IPS-18c (cell line): Measurements from ENCODE around the gene MYO19.
"Not testable (repeated sequence)": the region's sequence is repeated elsewhere in the genome, so short reads cannot be mapped to it uniquely, and the experiment has no call there.

Experiments
- H3K4me3 ChIP-seq: 2 replicates; pipeline ENCODE4 v1.7.0; 2013; ENCODE audit warnings: low read depth, mild to moderate bottlenecking, low read length, moderate library complexity; ENCODE audit not compliant: insufficient read depth
- H3K9me3 ChIP-seq: one replicate; pipeline ENCODE4 v1.6.1; 2013; ENCODE audit warnings: mild to moderate bottlenecking, low read length, moderate library complexity; ENCODE audit not compliant: control insufficient read depth, insufficient read depth

Gene MYO19

DNA sequence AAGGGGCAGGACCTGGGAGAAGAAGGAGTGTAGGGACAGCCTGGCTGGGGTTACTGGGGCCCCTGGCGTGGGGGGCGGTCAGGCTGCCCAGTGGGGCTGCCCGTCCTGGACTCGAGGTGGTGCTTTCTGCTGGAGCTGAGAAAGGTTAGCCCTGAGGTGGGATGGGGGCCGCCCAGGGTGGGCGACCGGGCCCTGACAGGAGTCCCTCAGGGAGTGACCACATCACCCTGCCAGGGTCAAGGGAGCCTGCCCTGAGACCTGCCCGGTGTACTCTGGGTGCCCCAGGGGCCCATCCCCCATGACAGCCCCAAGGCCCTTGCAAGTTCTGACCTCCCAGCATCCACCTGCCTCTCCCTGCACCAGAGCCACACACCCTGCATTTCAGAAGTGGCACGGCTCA is 77.0 kb downstream of the MYO19 start:
- not testable (repeated sequence) for H3K9me3 ChIP-seq

DNA sequence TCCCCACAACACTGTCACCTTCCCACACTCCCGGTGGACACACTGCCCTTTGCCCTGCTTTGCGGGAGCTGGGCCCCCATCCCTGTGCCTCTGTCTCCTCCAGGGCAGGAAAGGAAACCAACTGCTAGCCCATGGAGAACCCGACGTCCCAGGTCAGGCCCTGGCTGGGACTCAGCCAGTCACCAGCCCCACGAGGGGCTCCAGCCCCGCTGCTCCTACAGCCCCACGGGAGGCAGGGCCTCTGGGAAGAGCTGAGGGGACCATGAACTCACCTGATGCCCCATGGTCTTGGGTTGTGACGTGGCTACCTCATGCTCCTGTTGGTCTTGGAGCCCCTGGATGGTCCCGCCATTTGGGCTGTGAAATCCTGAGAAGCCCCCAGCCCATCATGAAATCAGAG is 81.8 kb downstream of the MYO19 start:
- not testable (repeated sequence) for H3K4me3 ChIP-seq, H3K9me3 ChIP-seq

More for the DNA sequence above, 77.0 kb downstream of the MYO19 start:
- H3K4me3 ChIP-seq = not testable (repeated sequence)

GRCh38 chr17:36449997-36450396 is 84.7 kb downstream of the MYO19 start:
- not testable (repeated sequence) for H3K4me3 ChIP-seq

More at GRCh38 chr17:36449997-36450396, 84.7 kb downstream of the MYO19 start:
- not testable (repeated sequence) for H3K9me3 ChIP-seq
